SJCRH30 (cell line): ENCODE data around the gene VMAC. TPM values are rescaled to one million over a fixed set of nuclear protein-coding genes. Genes with fewer than 3 reads are reported as not detected.
"Not testable (repeated sequence)": the region's sequence is repeated elsewhere in the genome, so short reads cannot be mapped to it uniquely, and the experiment has no call there.

Experiments
- DNase-seq, 2 experiments: peaks; one replicate each; pipeline ENCODE4 v3.0.0-alpha.2; 2015 to 2020
- H3K27ac ChIP-seq: fragments of 250-450 bp; sonication (Bioruptor Pico); 2 replicates; pipeline ENCODE4 v1.5.1; 2020; ENCODE audit warnings: mild to moderate bottlenecking, moderate library complexity
- H3K27me3 ChIP-seq: fragments of 250-450 bp; sonication (Bioruptor Pico); 2 replicates; pipeline ENCODE4 v1.5.1; 2020; ENCODE audit warnings: mild to moderate bottlenecking, moderate library complexity
- H3K36me3 ChIP-seq: fragments of 250-450 bp; sonication (Bioruptor Pico); 2 replicates; pipeline ENCODE4 v1.5.1; 2020; ENCODE audit warnings: mild to moderate bottlenecking, moderate library complexity
- H3K4me1 ChIP-seq: fragments of 250-450 bp; sonication (Bioruptor Pico); 2 replicates; pipeline ENCODE4 v1.5.1; 2020; ENCODE audit warnings: mild to moderate bottlenecking, moderate library complexity
- H3K4me3 ChIP-seq: fragments of 250-450 bp; sonication (Bioruptor Pico); 2 replicates; pipeline ENCODE4 v1.5.1; 2020; ENCODE audit warnings: mild to moderate bottlenecking, moderate library complexity
- H3K9me3 ChIP-seq: fragments of 250-450 bp; sonication (Bioruptor Pico); replicated peaks from 2 replicates; pipeline ENCODE4 v1.5.1; 2020; ENCODE audit warnings: mild to moderate bottlenecking, moderate library complexity
- total RNA-seq: library from RNA; depleted of rRNA; stranded (reverse); fragments of >200 nt; shearing (Covaris generic); gene quantifications from 2 replicates; pipeline ENCODE4 v1.2.3, GENCODE V29; 2014; rRNA removed

Gene VMAC, protein sequence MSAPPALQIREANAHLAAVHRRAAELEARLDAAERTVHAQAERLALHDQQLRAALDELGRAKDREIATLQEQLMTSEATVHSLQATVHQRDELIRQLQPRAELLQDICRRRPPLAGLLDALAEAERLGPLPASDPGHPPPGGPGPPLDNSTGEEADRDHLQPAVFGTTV
- total RNA-seq, result 0.94 and 1.3 TPM in 2 replicates

GRCh38 chr19:5904352-5905113, at the start of gene VMAC:
TSS of gene VMAC (plus strand) at chr19:5904872. CDS start at chr19:5904891, 19 bp downstream.
- H3K36me3 ChIP-seq, result no peaks in the 10 kb centered on the region
- peak within 1 kb of the TSS; percentile 89 for H3K27ac ChIP-seq
- H3K27me3 ChIP-seq, result no peaks in the 10 kb centered on the region
- peaks cover 12% of the 10 kb centered on the region for H3K4me1 ChIP-seq
- peak within 1 kb of the TSS; percentile 74 for H3K4me3 ChIP-seq
- H3K9me3 ChIP-seq, result no peaks in the 10 kb centered on the region
- DNase-seq, result peak; percentile 100

GRCh38 chr19:5855151-5855550, 49.5 kb upstream of the VMAC start:
- not testable (repeated sequence) for H3K36me3 ChIP-seq, DNase-seq, H3K27me3 ChIP-seq, H3K4me1 ChIP-seq, H3K4me3 ChIP-seq, H3K27ac ChIP-seq, H3K9me3 ChIP-seq

DNA sequence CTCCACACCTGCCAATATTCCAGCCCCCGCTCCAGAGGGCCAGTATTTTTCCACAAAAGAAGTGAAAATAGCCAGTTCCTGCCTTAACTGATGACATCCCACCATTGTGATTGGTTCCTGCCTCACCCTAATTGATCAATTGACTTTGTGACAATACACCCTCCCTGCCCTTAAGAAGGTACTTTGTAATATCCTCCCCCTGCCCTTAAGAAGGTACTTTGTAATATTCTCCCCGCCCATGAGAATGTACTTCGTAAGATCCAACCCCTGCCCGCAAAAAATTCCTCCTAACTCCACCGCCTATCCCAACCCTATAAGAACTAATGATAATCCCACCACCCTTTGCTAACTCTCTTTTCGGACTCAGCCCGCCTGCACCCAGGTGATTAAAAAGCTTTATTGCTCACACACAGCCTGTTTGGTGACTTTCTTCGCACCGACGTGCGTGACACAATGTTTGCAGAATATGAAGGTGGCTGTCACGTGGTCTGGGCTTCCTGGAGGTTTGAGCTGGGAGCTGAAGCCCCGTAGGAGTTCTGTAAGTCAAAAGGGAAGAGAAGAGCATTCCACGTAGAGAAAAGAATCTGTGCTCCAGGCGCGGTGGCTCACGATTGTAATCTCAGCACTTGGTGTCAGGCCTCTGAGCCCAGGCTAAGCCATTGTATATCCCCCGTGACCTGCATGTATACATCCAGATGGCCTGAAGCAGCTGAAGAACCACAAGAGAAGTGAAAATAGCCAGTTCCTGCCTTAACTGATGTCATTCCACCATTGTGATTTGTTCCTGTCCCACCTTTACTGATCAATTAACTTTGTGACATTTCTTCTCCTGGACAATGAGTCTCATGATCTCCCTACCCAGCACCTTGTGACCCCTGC, 47.2 kb upstream of the VMAC start:
- Histone ChIP-seq H3K27me3 (no peaks in the 10 kb centered on the region), H3K36me3 (peaks cover 8% of the 10 kb centered on the region; the same call in 1 of the 2 replicates), H3K27ac (no peak overlapping the region; the same call in 1 of the 2 replicates), H3K9me3 (no peaks in the 10 kb centered on the region), H3K4me1 (peaks cover 4% of the 10 kb centered on the region), H3K4me3 (no peak overlapping the region)
- DNase-seq, result no peak

- peaks cover 9% of the 10 kb centered on the region for H3K4me1 ChIP-seq
- H3K4me3 ChIP-seq, result no peak overlapping the region
- no peaks in the 10 kb centered on the region for H3K27me3 ChIP-seq
- DNase-seq, result peak; percentile 49 to 53
- H3K9me3 ChIP-seq, result no peaks in the 10 kb centered on the region
- no peak overlapping the region for H3K27ac ChIP-seq
- no peaks in the 10 kb centered on the region for H3K36me3 ChIP-seq
These were observed 41.5 kb upstream of the VMAC start for GRCh38 chr19:5863030-5863665.

GRCh38 chr19:5864013-5864720, 40.5 kb upstream of the VMAC start:
- Histone ChIP-seq H3K4me1 (peaks cover 9% of the 10 kb centered on the region), H3K9me3 (no peaks in the 10 kb centered on the region), H3K27ac (no peak overlapping the region), H3K27me3 (no peaks in the 10 kb centered on the region), H3K4me3 (no peak overlapping the region), H3K36me3 (no peaks in the 10 kb centered on the region)
- no peak for DNase-seq

- Histone ChIP-seq H3K36me3 (no peaks in the 10 kb centered on the region), H3K27me3 (no peaks in the 10 kb centered on the region), H3K27ac (no peak overlapping the region), H3K4me3 (no peak overlapping the region), H3K9me3 (no peaks in the 10 kb centered on the region), H3K4me1 (peaks cover 9% of the 10 kb centered on the region)
- no peak for DNase-seq
These were observed 39.8 kb upstream of the VMAC start for GRCh38 chr19:5864725-5865486.

DNA sequence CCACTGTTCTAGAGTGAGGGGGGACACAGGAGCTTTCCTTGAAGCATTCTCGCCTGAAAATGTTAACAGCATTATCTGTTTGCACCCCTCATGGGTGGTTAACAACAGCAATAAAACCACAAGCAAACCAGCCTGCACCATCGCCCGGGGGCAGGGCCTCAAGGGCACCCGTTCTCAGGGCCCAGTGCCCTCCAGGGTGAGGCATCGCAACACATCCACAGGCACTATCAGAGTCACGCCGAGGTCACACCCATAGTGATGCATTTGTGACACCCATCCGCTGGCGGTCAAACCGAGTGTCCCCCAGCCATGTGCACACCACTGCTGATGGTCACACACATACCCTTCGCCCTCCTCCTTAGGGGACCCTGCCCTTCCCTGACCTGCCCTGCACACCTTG, 38.9 kb upstream of the VMAC start:
- Histone ChIP-seq H3K4me1 (peaks cover 9% of the 10 kb centered on the region), H3K4me3 (no peak overlapping the region), H3K27ac (no peak overlapping the region), H3K36me3 (no peaks in the 10 kb centered on the region), H3K9me3 (no peaks in the 10 kb centered on the region), H3K27me3 (no peaks in the 10 kb centered on the region)
- no peak for DNase-seq

DNA sequence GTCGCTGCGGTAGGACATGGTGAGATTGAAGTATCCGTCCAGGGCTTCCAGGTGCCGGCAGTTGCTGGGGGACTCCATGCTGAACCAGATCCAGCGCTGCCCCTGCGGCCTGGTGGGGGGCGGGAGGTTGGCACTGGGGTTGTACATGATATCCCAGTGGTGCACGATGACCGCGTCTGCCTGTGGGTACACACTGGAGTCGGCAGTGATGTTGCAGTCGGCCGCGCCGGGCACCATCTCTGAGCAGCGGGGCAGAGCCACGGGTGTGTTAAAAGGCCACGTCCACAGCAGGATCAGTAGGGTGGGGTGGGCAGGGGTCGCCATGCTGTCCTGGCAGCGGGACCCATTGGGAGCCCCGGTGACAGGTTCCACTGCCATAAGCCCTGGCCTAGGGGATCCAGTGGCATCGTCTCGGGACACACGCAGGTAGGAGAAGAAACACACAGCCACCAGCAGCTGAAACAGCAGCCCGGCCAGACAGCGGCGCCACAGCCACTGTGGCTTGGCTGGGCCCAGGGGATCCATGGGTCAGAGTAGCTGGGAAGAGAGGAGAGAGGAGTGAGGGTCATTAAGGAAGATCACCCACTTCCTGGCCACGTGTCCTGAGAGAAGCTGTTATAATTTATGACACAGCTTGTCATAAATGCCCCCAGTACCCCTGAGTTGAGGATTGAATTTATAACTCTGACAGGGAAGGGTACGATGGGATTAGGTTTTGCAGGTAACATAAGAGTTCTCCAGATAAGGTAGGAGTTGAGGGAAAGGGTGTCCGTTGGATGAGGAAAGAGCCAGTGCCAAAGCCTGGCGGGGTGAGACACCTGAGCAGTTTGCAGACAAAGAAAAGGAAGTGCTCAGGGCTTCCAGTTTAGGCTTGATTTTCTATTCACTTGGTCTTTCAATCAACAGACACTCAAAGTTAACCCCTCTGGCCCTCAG, 37.2 kb upstream of the VMAC start:
- Histone ChIP-seq H3K4me1 (peaks cover 5% of the 10 kb centered on the region), H3K27ac (no peak overlapping the region), H3K4me3 (no peak overlapping the region), H3K9me3 (no peaks in the 10 kb centered on the region), H3K36me3 (no peaks in the 10 kb centered on the region), H3K27me3 (no peaks in the 10 kb centered on the region)
- DNase-seq, result no peak

- DNase-seq, result no peak
- Histone ChIP-seq H3K4me1 (peaks cover 3% of the 10 kb centered on the region; the same call in 1 of the 2 replicates), H3K36me3 (no peaks in the 10 kb centered on the region), H3K4me3 (no peak overlapping the region), H3K27ac (no peak overlapping the region), H3K9me3 (no peaks in the 10 kb centered on the region), H3K27me3 (no peaks in the 10 kb centered on the region)
These were observed 33.7 kb upstream of the VMAC start for GRCh38 chr19:5870986-5871394.

DNA sequence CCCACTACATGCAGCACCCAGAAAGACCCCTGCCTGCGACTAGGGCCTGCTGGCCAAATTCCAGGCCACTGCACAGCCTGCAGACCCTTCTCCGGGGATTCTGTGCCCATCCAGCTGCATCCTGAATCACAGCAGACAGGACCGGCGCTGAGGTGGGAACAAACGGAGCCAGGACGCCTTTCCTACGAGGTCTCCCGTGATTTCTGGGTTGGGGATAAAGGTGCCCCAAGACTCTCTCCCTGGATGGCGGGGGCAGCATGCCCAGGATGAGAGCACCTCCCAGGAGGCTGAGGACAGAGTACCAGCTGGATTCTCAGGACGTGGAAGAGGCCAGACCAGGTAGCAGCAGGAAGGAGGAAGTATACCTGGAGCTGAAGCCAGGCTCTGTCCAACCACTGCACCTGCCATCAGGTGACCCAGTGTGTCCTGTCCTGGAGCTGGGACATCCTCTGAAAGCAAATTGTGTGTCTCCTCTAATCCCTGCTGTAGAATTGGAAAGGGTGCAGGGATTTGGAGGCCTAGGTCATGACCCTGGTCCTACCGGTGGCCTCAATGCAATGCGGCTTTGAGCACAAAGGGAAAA, 31.0 kb upstream of the VMAC start:
- Histone ChIP-seq H3K9me3 (no peaks in the 10 kb centered on the region), H3K27me3 (no peaks in the 10 kb centered on the region), H3K36me3 (no peaks in the 10 kb centered on the region), H3K4me1 (peaks cover 27% of the 10 kb centered on the region), H3K27ac (no peak overlapping the region), H3K4me3 (no peak overlapping the region)
- DNase-seq, result no peak

- H3K27ac ChIP-seq, H3K4me3 ChIP-seq, H3K36me3 ChIP-seq, DNase-seq, H3K27me3 ChIP-seq, H3K9me3 ChIP-seq: not testable (repeated sequence)
- H3K4me1 ChIP-seq, result peaks cover 34% of the 10 kb centered on the region
These were observed 30.2 kb upstream of the VMAC start for GRCh38 chr19:5874496-5874895.

DNA sequence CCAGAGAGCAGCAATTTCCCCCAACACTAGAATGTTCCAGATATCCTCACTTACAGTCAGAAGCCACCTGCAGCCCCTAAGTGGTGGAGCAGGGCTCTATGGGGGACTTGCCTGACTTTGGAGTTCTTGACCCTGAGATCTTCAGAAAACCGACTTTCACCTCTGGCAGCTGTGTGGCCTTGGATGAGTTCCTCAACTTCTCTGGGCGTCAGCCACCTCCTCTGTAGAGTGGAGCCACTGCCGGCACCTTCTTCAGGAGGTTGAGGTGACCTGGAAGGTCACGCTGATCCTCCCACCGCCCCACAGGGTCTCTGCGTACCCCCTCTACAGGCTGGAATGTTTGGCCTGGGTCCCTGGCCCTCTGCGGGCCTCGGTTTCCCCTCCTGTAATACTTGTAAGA, 27.2 kb upstream of the VMAC start:
- H3K27me3 ChIP-seq, result no peaks in the 10 kb centered on the region
- H3K4me1 ChIP-seq, result peaks cover 52% of the 10 kb centered on the region
- peak in 1 of 2 experiments; percentile 39 for DNase-seq
- H3K9me3 ChIP-seq, result no peaks in the 10 kb centered on the region
- peak overlapping the region; percentile 81 for H3K27ac ChIP-seq
- H3K4me3 ChIP-seq, result no peak overlapping the region
- H3K36me3 ChIP-seq, result no peaks in the 10 kb centered on the region
